ENCODE measurements around the gene RAB11B.
"Not testable (repeated sequence)": the region's sequence is repeated elsewhere in the genome, so short reads cannot be mapped to it uniquely, and the experiment has no call there.

The RAB11B gene

DNA sequence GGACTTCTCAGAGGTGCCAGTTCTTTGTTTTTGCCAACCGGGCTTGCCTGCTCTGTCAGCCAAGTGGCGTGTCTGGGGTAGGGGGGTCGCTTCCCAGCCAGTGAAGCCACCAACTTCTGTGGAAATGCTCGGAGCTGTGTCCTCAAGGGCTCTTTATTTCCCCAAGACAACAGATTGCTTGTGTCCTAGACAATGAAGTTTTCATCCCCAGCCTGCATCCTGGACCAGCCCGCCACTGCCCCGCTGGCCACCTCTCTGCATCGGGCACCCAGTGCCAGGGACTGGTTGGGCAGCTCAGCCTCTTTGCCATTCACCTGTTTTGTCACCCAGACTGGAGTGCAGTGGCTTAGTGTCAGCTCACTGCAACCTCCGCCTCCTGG lies 3.7 kb downstream of the RAB11B start:
- DNase-seq (ENCODE audit: low read depth in 1 of 2, low spot score in 1 of 2): no peak

DNA sequence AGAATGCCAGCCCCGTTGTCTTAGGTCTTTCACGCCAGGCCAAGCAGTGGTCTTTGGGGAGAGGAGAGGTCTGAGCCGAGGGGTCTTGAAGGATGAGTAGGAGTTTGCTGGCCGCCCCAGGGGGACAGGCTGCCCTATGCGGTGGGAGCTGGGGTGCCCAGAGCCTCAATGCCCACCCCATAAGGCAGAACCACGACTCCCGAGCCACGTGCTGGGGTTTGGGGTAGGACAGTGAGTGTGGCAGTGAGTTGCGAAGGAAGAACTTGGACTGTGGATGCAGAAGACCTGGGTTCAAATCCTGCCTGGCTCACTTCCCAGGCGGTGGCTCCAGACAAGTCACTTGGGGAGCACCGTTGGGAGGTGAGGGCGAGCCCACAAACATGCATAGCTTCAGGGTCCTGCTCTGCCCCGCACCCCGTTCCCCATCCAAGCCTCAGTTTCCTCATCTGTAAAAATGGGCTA lies 5.5 kb downstream of the RAB11B start:
- no peak for DNase-seq (ENCODE audit: low read depth in 1 of 2, low spot score in 1 of 2)

DNA sequence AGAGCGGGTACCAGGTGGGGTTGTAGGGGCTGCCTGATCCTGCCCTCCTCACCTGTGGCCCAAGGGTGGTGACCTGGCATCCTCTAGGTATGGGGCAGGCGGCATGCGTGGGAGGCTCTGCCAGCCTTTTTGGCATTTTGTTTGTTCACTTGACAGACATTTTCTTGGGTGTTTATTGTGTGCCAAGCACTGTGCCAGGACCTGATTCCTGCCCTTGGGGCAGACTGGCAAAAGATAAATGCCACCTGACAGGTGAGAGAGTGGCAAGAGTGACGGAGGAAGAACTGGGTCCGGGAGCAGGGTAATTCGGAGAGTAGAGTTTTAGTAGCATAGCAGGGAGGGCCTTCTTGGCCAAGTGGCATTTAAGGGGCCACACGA lies 6.0 kb downstream of the RAB11B start:
- DNase-seq (ENCODE audit: low read depth in 1 of 2, low spot score in 1 of 2): no peak

DNA sequence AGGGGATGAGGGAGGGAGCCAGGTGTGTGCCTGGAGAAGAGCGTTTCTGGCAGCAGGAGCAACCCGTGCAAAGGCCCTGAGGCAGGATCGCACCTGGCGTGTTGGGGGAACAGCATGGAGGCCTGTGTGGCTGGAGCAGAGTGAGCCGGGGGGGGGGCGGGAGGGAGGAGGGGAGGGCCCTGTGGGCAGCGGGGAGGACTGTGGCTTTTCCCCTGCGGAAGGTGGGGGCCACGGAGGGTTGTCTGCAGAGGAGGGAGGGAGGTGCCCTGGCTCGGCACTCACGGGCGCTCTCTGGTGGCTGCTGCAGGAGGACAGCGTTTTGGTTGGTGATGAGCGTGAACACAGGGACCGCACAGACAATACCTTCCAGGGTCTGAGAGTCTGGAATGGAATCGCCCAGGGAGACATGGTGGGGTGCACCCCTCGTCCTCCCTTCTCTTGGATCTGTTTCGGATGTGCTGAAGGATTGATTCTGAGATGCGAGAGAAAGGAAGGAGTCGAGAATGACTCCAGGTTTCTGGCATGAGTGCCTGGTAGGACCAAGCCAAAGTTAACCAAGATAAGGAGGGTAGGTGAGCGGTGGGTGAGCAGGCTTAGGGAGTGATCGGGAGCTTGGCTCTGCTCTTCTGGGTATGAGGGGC lies 6.5 kb downstream of the RAB11B start:
- peak; percentile 42 to 56 for DNase-seq (ENCODE audit: low read depth in 1 of 2, low spot score in 1 of 2)

DNA sequence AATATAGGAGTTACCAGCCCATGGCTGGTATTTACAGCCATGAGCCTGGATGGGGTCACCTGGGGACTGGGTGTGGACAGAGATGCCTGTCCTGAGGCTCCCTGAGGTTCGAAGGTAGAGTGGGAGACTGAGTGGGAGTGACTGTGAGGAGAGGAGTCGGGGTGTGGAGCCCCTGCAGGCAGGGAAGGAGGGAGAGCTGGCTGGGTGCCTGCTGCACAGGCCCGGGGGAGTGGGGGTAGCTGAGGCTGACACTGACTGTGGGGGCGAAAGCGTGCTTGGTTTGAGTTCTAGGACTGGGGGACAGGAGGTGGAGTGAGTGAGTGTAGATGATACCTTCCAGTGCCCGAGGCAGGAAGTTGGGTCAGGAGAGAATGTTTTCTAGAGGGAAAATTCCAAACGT lies 7.1 kb downstream of the RAB11B start:
- DNase-seq (ENCODE audit: low read depth in 1 of 2, low spot score in 1 of 2): no peak

DNA sequence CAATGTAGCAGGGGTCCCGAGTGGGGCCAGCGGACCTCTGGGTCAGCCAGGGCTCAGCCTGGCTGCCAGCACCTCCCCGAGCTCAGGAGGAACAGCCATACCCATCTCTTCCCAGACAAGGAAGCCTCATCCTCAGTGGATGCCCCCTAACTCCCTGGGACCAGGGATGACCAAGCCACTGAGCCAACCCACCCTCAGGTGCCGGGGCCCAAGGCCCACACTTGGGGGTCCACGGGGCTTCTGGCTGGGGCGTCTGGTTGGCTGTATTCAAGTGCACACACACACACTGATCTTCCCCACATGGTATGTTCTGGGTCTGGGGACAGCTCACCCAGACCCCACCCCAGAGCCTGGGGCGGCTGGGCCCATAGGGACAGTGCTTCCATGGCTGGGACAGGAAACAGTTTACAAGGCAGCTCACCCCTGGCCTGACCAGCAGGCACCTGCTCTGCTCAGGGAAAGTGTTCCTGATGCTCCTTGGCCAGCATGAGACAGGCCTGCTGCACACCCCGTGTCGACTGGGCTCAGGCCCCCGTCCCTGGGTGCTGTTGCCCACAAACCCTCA lies 7.7 kb downstream of the RAB11B start:
- no peak for DNase-seq (ENCODE audit: low read depth in 1 of 2, low spot score in 1 of 2)

DNA sequence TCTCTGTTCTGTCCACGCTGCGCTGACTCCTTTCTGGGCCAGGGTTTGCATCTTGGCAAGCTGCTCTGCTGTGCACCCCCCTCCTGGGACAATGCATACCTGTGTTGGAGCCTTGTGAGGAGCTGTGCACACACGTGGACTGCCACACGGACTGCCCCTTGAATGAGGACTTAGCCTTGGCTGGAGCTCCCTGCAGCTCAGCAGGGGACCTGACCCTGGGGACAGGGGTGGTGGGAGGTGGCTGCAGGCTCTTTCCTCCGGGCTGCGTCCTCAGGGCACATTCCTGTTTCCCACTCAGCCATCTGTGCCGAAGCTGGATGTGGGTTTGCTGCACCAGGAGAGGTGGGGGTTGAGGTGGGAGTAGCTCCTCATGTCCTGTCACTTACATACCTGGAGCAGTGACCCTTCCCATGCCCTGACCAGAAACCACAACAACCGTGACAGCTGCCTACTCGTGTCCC lies 8.2 kb downstream of the RAB11B start:
- no peak for DNase-seq (ENCODE audit: low read depth in 1 of 2, low spot score in 1 of 2)

DNA sequence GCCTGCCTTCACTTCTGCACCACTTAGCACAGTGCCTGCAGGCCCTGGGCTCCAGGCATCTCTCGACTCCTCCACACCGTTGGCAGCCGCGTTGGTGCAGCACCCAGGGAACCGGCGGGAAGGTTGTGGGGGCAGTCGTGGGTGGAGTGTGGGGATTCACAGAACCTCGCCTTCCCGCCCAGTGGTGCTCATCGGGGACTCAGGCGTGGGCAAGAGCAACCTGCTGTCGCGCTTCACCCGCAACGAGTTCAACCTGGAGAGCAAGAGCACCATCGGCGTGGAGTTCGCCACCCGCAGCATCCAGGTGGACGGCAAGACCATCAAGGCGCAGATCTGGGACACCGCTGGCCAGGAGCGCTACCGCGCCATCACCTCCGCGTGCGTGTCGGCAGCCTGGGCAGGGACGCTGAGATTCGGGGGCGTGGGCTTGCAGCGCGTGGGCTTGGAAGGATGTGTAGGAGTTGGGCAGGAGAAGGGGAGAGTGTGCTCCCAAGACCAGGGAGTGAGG lies 9.6 kb downstream of the RAB11B start:
- no peak for DNase-seq (ENCODE audit: low read depth in 1 of 2, low spot score in 1 of 2)

DNA sequence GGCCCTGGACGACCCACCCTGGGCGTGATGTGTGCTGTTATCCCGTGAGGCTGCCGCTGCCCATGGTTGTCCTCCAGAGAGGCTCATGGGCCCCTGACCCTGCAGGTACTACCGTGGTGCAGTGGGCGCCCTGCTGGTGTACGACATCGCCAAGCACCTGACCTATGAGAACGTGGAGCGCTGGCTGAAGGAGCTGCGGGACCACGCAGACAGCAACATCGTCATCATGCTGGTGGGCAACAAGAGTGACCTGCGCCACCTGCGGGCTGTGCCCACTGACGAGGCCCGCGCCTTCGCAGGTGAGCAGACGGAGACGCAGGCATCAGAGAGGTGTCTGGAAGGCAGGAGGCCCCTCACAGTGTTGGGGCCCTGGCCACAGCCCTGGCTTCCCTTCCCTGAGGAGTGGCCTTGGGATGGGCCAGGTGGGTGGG lies 11.8 kb downstream of the RAB11B start:
- DNase-seq (ENCODE audit: low read depth in 1 of 2, low spot score in 1 of 2): no peak

DNA sequence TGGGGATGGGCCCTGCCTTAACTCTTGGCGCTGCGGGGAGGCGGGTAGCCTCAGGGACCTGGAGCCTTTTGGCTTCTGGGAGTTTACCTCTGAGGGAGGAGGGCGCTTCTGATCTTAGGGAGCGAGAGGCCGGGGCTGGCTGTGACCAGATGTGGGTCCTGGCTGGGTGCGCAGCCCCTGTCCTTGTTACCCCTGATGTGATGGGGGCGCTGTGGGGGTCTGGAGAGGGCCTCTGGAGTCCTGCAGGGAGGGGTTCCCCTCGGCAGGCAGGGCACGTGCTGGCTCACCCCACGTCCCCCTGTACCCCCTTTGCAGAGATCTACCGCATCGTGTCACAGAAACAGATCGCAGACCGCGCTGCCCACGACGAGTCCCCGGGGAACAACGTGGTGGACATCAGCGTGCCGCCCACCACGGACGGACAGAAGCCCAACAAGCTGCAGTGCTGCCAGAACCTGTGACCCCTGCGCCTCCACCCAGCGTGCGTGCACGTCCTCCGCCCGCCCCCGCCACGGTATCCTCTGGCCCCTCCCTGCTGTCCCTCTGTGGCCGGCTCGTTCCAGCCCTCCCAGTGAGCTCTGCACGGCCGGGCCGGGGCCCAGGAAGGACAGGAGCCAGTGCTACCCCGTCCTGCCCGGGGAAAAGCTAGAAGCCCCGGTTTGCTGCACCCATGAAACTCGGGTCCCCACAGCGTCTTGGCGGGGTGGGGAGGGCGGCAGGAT lies 13.1 kb downstream of the RAB11B start:
- no peak for DNase-seq (ENCODE audit: low read depth in 1 of 2, low spot score in 1 of 2)

DNA sequence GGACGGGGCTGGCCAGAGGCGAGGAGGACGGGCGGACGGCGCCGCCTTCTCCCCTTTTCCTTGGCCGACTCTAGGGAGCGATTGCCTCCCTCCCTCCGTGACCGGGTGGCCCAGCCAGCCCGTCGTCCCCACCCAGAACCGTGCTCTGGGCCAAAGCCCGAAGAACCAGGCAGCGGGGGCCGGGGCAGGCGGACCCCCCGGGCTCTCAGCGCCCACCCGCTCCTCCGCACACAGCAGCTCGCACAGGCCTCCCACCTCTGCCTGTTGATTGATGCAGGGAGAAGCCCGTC lies 13.6 kb downstream of the RAB11B start:
- no peak for DNase-seq (ENCODE audit: low read depth in 1 of 2, low spot score in 1 of 2)

DNA sequence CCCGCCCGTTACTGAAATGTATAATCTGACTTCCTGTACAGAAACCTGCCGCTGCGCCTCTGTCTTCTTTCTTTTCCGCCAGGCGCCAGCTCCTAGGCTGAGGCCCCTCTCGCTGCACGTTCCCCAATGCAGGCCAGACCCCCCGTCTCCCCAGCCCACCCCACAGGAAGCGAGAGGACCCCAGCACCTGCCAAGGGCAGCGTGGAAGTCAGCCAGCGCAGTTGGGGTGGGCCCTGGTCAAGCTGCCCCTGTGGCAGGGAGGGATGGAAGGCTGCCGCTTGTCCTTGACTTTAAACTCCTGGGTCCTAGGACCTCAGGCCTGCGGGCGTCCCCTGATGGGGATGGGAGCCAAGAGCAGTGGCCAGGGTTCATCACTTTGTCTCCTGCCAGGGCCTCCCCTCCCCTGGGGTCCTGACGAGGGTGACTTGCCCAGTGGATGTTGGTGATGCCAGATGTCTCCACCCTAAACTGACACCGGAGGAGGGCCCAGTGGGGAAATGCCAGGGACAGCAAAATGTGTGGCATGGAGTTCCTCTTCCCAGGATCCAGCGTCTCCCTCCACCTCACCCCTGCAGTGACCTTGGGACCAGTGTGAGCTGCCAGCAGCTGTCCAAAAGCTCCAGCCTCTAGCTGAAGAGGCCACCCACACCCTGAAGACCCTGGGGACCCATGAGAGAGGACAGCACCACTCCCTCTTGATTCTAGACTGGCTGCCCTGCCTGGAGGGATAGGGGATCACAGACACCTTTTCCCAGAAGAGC lies 14.4 kb downstream of the RAB11B start:
- no peak for DNase-seq (ENCODE audit: low read depth in 1 of 2, low spot score in 1 of 2)

DNA sequence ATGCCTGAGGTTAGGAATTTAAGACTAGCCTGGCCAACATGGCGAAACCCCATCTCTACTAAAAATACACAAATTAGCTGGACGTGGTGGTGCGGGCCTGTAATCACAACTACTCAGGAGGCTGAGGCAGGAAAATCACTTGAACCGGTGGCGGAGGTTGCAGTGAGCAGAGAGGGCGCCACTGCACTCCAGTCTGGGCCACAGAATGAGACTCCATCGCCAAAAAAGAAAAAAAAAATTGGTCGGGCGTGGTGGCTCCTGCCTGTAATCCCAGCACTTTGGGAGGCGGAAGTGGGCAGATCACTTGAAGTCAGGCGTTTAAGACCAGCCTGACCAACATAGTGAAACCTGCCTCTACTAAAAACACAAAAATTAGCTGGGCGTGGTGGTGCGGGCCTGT lies 20.6 kb downstream of the RAB11B start:
- not testable (repeated sequence) for DNase-seq (ENCODE audit: low read depth in 1 of 2, low spot score in 1 of 2)

DNA sequence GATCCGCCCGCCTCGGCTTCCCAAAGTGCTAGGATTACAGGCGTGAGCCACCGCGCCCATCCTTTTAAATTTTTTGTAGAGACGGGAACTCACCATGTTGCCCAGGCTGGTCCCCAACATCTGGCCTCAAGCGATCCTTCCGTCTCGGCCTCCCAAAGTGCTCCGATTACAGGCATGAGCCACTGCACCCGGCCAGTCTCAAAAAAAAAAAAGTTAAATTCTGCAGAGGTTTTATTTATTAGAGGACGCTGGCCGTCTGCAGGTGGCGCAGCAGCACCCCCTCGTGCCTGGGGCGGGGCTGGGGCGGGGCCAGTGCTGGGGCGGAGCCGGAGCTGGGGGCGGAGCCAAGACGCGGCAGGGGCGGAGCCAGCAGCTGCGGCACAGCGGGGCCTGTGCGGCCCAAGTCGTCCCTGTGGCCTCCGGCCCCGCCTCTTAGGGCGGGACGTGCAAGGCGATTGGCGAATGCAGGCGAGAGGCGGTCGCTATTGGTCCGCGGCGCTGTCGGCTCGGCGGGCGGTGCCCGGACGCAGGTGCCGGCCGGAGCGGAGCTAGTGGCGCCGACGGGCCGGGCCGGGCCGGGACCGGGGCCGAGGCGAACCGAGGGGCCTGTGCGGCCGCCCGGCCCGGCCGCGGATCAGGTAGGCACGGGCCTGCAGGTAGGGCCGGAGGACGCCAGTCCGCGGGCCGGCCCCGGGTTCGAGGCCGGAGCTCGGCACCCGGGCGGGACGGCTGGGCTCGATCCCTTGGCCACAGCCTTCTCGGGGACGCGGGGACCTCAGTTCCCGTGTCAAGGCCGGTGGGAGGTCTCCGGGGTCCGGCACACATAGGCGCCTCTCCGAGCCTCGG lies 22.8 kb downstream of the RAB11B start, which contains the start of gene MARCHF2:
MARCHF2 (plus strand) TSS at position 523 of the 846 bp plus-strand sequence. CDS start 8,536 bp downstream, outside the sequence.
- peak; percentile 96 to 97 for DNase-seq (ENCODE audit: low read depth in 1 of 2, low spot score in 1 of 2)

DNA sequence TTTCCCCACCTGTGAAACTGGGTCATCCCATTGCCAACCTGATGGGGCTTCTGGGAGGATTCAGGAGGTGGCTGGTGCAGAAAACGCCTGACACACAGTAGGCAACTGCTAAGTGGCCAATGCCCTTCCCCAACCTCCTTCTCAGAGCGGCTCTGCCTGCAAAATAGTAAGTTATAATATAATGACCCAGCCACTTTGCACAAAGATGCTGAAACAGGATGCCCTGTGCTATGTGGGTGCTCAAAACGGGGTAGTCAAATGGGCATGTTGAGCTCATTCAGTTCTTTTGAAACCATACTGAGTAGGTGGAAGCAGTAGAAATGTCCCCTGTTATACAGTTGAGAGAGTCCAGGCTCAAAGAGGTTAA lies 23.5 kb downstream of the RAB11B start:
- DNase-seq (ENCODE audit: low read depth in 1 of 2, low spot score in 1 of 2): no peak

DNA sequence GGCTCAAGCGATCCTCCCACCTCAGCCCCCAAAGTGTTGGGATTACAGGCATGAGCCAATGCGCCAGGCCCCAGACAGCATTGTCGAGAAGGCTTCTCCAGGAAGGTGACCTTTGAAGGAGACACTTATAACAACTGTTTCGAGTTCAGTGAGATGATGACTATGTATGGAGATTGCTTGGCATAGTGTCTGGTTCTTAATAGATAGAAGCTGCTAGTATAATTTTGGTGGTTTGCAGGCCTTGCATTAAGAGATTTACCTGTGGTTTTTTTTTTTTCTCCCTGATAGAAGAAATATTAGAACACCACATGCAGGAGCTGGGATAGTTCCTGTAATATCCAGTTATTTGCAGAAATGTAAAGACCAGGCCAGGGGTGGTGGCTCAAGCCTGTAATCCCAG lies 26.6 kb downstream of the RAB11B start:
- no peak for DNase-seq (ENCODE audit: low read depth in 1 of 2, low spot score in 1 of 2)

DNA sequence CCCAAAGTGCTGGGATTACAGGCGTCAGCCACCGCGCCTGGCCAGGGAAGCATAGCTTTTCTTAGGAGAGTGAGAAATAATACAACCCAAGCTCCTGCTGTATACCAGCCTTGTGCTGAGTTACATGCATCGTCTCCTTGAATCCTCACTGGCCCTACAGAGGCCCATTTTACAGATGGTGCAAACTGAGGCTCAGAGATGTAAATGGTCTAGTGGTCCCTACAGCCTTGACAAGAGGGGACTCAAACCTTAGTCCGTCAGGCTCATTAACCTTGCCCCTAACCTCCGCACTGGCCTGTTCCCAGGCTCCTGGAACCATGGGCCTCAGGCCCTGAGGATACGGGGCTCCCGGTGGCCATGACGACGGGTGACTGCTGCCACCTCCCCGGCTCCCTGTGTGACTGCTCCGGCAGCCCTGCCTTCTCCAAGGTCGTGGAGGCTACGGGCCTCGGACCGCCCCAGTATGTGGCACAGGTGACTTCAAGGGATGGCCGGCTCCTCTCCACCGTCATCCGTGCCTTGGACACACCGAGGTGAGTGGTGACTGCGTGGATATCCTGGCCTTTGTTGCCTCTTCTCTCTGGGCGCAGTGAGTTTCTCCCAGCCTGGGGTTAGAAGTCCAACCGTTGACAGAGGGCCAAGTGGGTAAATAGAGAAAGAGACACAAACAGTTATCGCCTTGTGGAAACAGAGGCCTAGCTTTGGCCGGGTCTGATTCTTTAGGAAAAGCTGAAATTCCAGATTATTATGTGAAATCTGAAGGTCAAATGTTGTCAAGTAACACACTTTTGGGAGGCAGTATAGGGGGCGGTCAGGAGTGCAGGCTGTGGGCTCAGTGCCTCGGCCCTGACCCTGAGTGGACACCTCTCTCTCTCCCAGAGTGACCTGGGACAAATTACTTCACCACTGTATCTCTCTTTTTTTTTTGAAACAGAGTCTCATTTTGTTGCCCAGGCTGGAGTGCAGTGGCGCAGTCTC lies 31.6 kb downstream of the RAB11B start:
- no peak for DNase-seq (ENCODE audit: low read depth in 1 of 2, low spot score in 1 of 2)

DNA sequence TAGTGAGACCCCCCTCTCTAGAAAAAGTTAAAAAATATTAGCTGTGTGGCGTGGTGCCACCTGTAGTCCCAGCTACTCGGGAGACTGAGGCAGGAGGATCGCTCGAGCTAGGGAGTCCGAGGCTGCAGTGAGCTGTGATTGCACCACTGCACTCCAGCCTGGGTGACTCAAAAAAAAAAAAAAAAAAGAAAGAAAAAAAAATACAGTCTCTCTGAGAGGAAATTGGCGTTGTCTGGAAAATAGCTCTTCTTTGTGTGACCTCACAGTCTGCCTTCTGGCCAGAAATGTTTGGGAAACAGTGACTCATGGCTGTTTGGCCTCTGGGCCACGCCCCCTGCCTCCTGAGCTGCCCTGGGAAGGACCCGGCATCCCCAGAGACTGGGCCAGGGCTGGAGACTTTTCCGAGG lies 33.7 kb downstream of the RAB11B start:
- DNase-seq (ENCODE audit: low read depth in 1 of 2, low spot score in 1 of 2): no peak

DNA sequence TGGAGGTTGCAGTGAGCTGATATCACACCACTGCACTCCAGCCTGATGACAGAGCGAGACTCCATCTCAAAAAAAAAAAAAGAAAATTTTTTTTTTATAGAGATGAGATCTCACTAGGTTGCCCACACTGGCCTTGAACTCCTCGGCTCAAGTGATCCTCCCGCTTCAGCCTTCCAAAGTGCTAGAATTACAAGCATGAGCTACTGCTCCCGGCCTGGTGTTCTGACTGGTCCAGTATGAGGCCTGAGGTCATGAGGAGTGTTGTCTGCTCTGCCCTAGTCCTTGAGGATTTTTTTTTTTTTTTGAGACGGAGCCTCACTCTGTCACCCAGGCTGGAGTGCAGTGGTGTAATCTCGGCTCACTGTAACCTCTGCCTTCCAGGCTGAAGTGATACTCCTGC lies 35.2 kb downstream of the RAB11B start:
- DNase-seq (ENCODE audit: low read depth in 1 of 2, low spot score in 1 of 2): not testable (repeated sequence)

DNA sequence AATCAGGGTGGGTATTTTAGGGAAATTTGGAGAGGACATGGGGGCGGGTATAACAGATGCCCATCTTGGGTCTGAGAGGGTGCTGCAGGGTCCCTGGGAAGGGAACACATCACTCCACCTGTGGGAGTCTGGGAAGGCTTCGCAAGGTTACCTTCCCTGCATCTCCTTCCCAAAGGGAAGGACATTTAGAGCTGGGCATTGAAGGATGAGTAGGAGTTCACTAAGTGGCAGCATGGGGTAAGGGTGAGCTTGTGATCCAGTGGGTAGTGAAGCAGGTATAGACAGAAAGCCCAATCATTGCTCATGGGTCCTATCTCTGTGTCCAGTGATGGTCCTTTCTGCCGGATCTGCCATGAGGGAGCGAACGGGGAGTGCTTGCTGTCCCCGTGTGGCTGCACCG lies 36.1 kb downstream of the RAB11B start:
- no peak for DNase-seq (ENCODE audit: low read depth in 1 of 2, low spot score in 1 of 2)
